Keratinocyte (primary cell): ENCODE results near the gene SOCS3. TPM values are rescaled to one million over a fixed set of nuclear protein-coding genes. Genes with fewer than 3 reads are reported as not detected.

Source experiments
- DNase-seq: peaks from one replicate; pipeline ENCODE4 v3.0.0-alpha.2; 2011; ENCODE audit warnings: low read depth, missing footprints, low spot score
- FAIRE-seq: peaks from 2 replicates; lab custom pipeline; 2011; peaks lifted over from hg19 to GRCh38; lab: Jason Lieb, UNC
- H2AFZ ChIP-seq: 2 replicates; pipeline ENCODE4 v1.6.0; 2012; ENCODE audit warnings: low read length, control low read depth, inconsistent platforms; ENCODE audit not compliant: control insufficient read depth
- H3K27ac ChIP-seq: 2 replicates; pipeline ENCODE4 v1.5.1; 2011; ENCODE audit warnings: low read length; ENCODE audit not compliant: control insufficient read depth, insufficient read depth
- H3K27me3 ChIP-seq: 3 replicates; pipeline ENCODE4 v1.6.0; 2011; ENCODE audit warnings: low read length; ENCODE audit not compliant: control insufficient read depth, insufficient read depth; ENCODE audit errors: extremely low read depth
- H3K36me3 ChIP-seq, 2 experiments: 2 replicates in 1 of 2; 3 replicates in 1 of 2; pipeline ENCODE4 v1.5.1; 2011; ENCODE audit warnings: low read length in 2 of 2, mild to moderate bottlenecking in 1 of 2; ENCODE audit not compliant: control insufficient read depth in 2 of 2, insufficient read depth in 2 of 2; ENCODE audit errors: extremely low read depth in 1 of 2
- H3K4me1 ChIP-seq: 3 replicates; pipeline ENCODE4 v1.5.1; 2011; ENCODE audit warnings: low read length; ENCODE audit not compliant: control insufficient read depth, insufficient read depth; ENCODE audit errors: extremely low read depth
- H3K4me2 ChIP-seq: 3 replicates; pipeline ENCODE4 v1.6.0; 2011; ENCODE audit warnings: low read depth, low read length; ENCODE audit not compliant: control insufficient read depth, insufficient read depth; ENCODE audit errors: extremely low read depth
- H3K4me3 ChIP-seq, 3 experiments: fragments of 200-600 bp in 1 of 3; sonication (generic) in 1 of 3; 2 replicates in 2 of 3; 3 replicates in 1 of 3; pipeline ENCODE4 v1.5.1; 2011 to 2016; ENCODE audit warnings: low read length in 3 of 3, mild to moderate bottlenecking in 3 of 3, control low read depth in 2 of 3, inconsistent platforms in 1 of 3, low read depth in 1 of 3, mixed read lengths in 1 of 3, mixed run types in 1 of 3, moderate library complexity in 1 of 3; ENCODE audit not compliant: control insufficient read depth in 2 of 3, insufficient read depth in 2 of 3; ENCODE audit errors: extremely low read depth in 1 of 3
- H3K79me2 ChIP-seq: 2 replicates; pipeline ENCODE4 v1.6.0; 2012; ENCODE audit warnings: low read length; ENCODE audit not compliant: control insufficient read depth, insufficient read depth
- H3K9ac ChIP-seq: 3 replicates; pipeline ENCODE4 v1.6.0; 2011; ENCODE audit warnings: low read length; ENCODE audit not compliant: control insufficient read depth, insufficient read depth; ENCODE audit errors: extremely low read depth
- H3K9me1 ChIP-seq: 3 replicates; pipeline ENCODE4 v1.6.0; 2011; ENCODE audit warnings: low read length; ENCODE audit not compliant: control insufficient read depth, insufficient read depth; ENCODE audit errors: extremely low read depth
- H3K9me3 ChIP-seq: 2 replicates; pipeline ENCODE4 v1.5.1; 2012; ENCODE audit warnings: low read depth, low read length; ENCODE audit not compliant: control insufficient read depth
- H4K20me1 ChIP-seq: 3 replicates; pipeline ENCODE4 v1.6.0; 2011; ENCODE audit warnings: low read length; ENCODE audit not compliant: control insufficient read depth, insufficient read depth; ENCODE audit errors: extremely low read depth
- CTCF ChIP-seq, 3 experiments: IDR thresholded peaks in 1 of 3; conservative IDR thresholded peaks in 1 of 3; optimal IDR thresholded peaks in 1 of 3; 2 replicates in 2 of 3; 3 replicates in 1 of 3; pipeline versions ENCODE3 to v1.5.1; 2011; ENCODE audit warnings: low read length in 3 of 3, mild to moderate bottlenecking in 3 of 3, moderate library complexity in 2 of 3, control low read depth in 1 of 3, inconsistent platforms in 1 of 3; ENCODE audit not compliant: insufficient read depth in 2 of 3; ENCODE audit errors: extremely low read depth in 1 of 3
- EZH2 ChIP-seq: IDR thresholded peaks from one replicate; pipeline ENCODE4 v1.6.1; 2012; ENCODE audit warnings: inconsistent platforms, mild to moderate bottlenecking, low read length, moderate library complexity
- dilution Hi-C: fragments of 300-500 bp; cut with MboI; formaldehyde crosslinking; loops from one replicate; pipeline ENCODE4 v1.7.0; 2020; ENCODE audit warnings: low sequenced_read_pairs; ENCODE audit not compliant: extremely low pct_ligation_motif_present
- polyA plus RNA-seq, 5 experiments: library from polyadenylated mRNA; depleted of rRNA in 3 of 5; stranded (reverse) in 3 of 5; stranded (forward) in 1 of 5; unstranded in 1 of 5; fragments of >200 nt; gene quantifications; 1 replicate in 1 of 5; 2 replicates in 3 of 5; 3 replicates in 1 of 5; pipeline versions ENCODE4 v1.2.1 to v1.2.3, GENCODE V29; 2011 to 2012; ENCODE audit warnings: missing spikeins in 2 of 5, low read depth in 1 of 5, low replicate concordance in 1 of 5

The SOCS3 gene
- polyA plus RNA-seq, 1 donor (not counting 4 experiments of a cell fraction or from before 2014, with no cell fraction given): 9.4 TPM

GRCh38 chr17:78408476-78409050 lies 48.7 kb upstream of the SOCS3 start:
- FAIRE-seq: no peak
- dilution Hi-C loops: no loop called here
- Histone ChIP-seq H3K9ac (peak overlapping the region; percentile 40), H3K4me3 (no peak overlapping the region), H3K79me2 (peaks cover 42% of the 10 kb centered on the region), H3K27me3 (no peaks in the 10 kb centered on the region), H3K4me2 (peak overlapping the region; percentile 73), H4K20me1 (peaks cover 21% of the 10 kb centered on the region), H3K9me1 (peaks cover 19% of the 10 kb centered on the region), H2AFZ (no peak overlapping the region), H3K27ac (peak overlapping the region; percentile 46), H3K4me1 (peaks cover 34% of the 10 kb centered on the region), H3K36me3 (peaks cover 12 to 18% of the 10 kb centered on the region in 2 experiments), H3K9me3 (no peaks in the 10 kb centered on the region)
- no peak for DNase-seq
- TF ChIP-seq EZH2 (no peak), CTCF (optimal IDR thresholded peaks at IDR 0.05 in 1 of 3, IDR thresholded peaks at IDR 0.05 in 1 of 3, conservative IDR thresholded peaks at IDR 0.05 in 1 of 3; ENCODE audit: extremely low read depth in 1 of 3, insufficient read depth in 2 of 3, low read length in 3 of 3) (no peak)

GRCh38 chr17:78407387-78408000 lies 47.6 kb upstream of the SOCS3 start:
- Histone ChIP-seq H3K79me2 (peaks cover 34% of the 10 kb centered on the region), H3K36me3 (peaks cover 21% of the 10 kb centered on the region in 2 experiments), H3K27ac (peak overlapping the region; percentile 41), H4K20me1 (peaks cover 21% of the 10 kb centered on the region), H2AFZ (no peak overlapping the region), H3K27me3 (no peaks in the 10 kb centered on the region), H3K4me2 (peak overlapping the region; percentile 67), H3K9ac (peak overlapping the region; percentile 35), H3K9me1 (peaks cover 19% of the 10 kb centered on the region), H3K9me3 (no peaks in the 10 kb centered on the region), H3K4me1 (peaks cover 34% of the 10 kb centered on the region), H3K4me3 (peak overlapping the region in 1 of 3 experiments; percentile 26)
- FAIRE-seq: peak; percentile 94
- DNase-seq: no peak
- TF ChIP-seq CTCF (optimal IDR thresholded peaks at IDR 0.05 in 1 of 3, IDR thresholded peaks at IDR 0.05 in 1 of 3, conservative IDR thresholded peaks at IDR 0.05 in 1 of 3; ENCODE audit: extremely low read depth in 1 of 3, insufficient read depth in 2 of 3, low read length in 3 of 3): no peak
- TF ChIP-seq EZH2: no peak
- dilution Hi-C loops: no loop called here
